GM13976 (cell line): Measurements from ENCODE around the gene ELMO1.
A peak's percentile ranks its signal among the peaks of the same experiment; 100 is the strongest.

Experiments
- DNase-seq: peaks from one replicate; pipeline ENCODE4 v3.0.0; 2012; ENCODE audit warnings: low spot score
- in situ Hi-C: fragments of 300-500 bp; cut with MboI; formaldehyde crosslinking; loops from one replicate; pipeline ENCODE4 v1.12.0; 2022; ENCODE audit warnings: low sequenced_read_pairs, mixed read lengths, inconsistent platforms; ENCODE audit not compliant: unreplicated experiment
- TF ChIP-seq, protein P1 (sequence below): IDR thresholded peaks from 2 replicates; pipeline ENCODE4 v1.5.1; 2012; ENCODE audit warnings: borderline replicate concordance, mild to moderate bottlenecking; ENCODE audit not compliant: insufficient read depth; ENCODE audit errors: extremely low read depth, missing control alignments, control extremely low read depth

ELMO1 gene

DNA sequence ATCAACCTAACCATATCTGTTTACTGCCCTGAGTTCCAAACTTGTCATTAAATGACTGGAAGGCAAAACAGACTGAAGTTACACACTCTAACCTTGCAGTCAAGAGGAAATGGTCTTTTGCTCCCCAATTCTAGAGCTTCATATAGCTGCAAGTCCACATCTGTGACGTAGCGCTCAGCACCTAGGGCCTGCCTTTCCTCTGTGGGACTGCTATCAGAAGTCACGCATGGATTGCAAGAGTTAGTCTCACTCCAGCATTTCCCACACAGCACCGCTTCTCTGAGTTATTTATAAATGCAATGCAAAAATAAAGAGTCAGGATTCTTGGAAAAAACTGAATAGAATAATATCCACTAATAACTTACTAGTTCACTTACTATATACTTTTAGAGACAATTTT is 96.9 kb downstream of the ELMO1 start:
- no peak for DNase-seq
- TF ChIP-seq, protein P1, sequence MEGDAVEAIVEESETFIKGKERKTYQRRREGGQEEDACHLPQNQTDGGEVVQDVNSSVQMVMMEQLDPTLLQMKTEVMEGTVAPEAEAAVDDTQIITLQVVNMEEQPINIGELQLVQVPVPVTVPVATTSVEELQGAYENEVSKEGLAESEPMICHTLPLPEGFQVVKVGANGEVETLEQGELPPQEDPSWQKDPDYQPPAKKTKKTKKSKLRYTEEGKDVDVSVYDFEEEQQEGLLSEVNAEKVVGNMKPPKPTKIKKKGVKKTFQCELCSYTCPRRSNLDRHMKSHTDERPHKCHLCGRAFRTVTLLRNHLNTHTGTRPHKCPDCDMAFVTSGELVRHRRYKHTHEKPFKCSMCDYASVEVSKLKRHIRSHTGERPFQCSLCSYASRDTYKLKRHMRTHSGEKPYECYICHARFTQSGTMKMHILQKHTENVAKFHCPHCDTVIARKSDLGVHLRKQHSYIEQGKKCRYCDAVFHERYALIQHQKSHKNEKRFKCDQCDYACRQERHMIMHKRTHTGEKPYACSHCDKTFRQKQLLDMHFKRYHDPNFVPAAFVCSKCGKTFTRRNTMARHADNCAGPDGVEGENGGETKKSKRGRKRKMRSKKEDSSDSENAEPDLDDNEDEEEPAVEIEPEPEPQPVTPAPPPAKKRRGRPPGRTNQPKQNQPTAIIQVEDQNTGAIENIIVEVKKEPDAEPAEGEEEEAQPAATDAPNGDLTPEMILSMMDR = no peak
- in situ Hi-C loops = no loop called here

- in situ Hi-C loops = loop anchor here (10.0 kb wide), 1 partner anchor 135 kb away; no protein-coding TSS in a partner anchor
- TF ChIP-seq, protein P1 = no peak
- DNase-seq = no peak
Measured at GRCh38 chr7:37349979-37350590, 98.6 kb downstream of the ELMO1 start.

GRCh38 chr7:37348982-37349381 is 99.7 kb downstream of the ELMO1 start:
- DNase-seq = no peak
- in situ Hi-C loops = loop anchor here (10.0 kb wide), 1 partner anchor 134 kb away; no protein-coding TSS in a partner anchor
- TF ChIP-seq, protein P1 = no peak

- DNase-seq = no peak
- TF ChIP-seq, protein P1 = no peak
- in situ Hi-C loops = loop anchor here (10.0 kb wide), 1 partner anchor 132 kb away; no protein-coding TSS in a partner anchor
Measured at GRCh38 chr7:37346761-37347160, 101.9 kb downstream of the ELMO1 start.

GRCh38 chr7:37344886-37345579 is 103.6 kb downstream of the ELMO1 start:
- in situ Hi-C loops = loop anchor here (10.0 kb wide), 1 partner anchor 130 kb away; no protein-coding TSS in a partner anchor
- TF ChIP-seq, protein P1 = no peak
- DNase-seq = no peak

DNA sequence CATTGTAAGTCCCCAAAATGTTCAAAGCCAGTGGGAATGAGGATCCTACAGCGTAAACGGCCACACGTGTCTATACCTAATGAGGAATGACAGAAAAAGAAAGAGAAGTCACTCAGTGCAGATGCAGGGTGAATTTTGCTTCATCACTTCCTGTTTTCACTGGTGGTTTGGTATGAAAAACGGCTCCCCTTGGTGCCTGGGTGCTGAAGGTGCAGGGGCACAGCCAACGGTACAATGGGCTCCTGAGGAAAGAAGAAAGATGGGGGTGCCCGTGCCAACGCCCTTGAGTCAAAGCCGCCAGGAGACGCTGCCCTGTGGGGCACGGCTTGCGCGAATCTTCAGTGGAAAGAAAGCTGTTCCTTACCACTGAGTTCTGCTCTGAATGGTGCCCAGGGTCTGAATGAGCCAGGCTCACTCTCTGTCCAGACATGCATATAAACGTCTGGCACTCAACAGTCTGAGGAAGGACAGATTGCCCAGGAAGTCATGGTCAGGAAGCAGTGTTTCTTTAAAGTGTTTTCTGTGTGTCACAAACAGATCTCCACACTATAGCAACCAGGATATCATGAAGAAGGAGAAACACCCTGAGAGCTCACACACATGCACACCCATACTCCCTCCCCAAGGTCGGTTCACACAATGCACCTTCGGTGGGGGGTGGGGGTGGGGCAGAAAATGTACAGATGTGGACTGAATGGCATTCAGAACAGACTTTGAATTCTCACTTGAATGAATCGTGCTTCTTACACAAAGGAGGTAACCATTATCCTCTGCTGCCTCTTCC is 105.8 kb downstream of the ELMO1 start:
- TF ChIP-seq, protein P1 = peak; percentile 45
- in situ Hi-C loops = loop anchor here (10.0 kb wide), 1 partner anchor 128 kb away; no protein-coding TSS in a partner anchor
- DNase-seq = peak; percentile 48
